ENCODE results near the gene GDPD5.

The GDPD5 gene

DNA sequence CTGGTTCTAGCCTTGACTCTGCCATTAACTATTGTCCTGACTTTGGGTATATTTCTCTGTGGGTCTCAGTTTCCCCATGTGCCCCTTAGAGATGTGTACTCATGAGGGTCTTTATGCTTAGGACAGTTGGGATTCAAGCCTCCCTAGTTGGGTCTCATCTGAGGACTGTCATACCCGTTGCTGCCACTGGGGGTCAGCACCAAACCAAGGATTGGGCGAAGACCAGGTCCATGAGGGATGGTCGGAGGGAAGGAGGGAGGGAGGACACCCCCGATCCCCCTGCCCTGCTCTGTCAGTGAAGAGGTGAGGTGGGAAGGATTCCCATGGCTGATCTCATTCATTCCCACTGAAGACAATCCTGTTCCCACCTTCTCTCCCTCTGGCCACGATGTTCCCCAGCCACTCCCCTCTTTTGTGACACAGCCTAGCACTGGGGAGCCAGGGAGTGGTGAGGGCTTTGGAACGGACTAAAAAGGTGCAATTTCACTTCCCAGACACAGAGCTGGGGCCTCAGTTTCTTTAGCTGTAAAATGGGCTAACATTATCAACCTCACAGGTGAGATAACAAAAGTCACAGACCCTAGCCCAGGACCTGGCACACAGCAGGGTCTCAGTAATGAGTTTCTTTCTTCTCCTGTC lies 80.3 kb downstream of the GDPD5 start:
- peak; percentile 68 to 82 (median 78) for DNase-seq

- DNase-seq: no peak
Observed at GRCh38 chr11:75443043-75443442, 82.7 kb downstream of the GDPD5 start.

GRCh38 chr11:75442161-75442885 lies 83.4 kb downstream of the GDPD5 start:
- no peak for DNase-seq

DNA sequence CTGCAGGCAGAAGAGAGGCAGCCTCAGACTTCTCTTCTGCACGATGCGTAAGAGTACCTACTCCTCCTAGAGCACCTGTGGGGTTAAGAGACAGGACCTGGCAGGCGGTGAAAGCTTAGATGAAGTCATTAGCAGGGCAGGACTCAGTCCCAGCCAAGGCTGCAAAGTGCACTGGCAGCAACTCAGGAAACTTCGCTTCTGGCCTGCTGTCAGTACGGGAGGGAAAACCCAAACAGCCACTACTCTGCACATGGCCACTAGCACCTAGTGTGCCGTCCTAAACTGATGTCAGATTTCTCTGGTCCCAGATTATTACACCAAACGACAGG lies 84.0 kb downstream of the GDPD5 start:
- no peak for DNase-seq

DNA sequence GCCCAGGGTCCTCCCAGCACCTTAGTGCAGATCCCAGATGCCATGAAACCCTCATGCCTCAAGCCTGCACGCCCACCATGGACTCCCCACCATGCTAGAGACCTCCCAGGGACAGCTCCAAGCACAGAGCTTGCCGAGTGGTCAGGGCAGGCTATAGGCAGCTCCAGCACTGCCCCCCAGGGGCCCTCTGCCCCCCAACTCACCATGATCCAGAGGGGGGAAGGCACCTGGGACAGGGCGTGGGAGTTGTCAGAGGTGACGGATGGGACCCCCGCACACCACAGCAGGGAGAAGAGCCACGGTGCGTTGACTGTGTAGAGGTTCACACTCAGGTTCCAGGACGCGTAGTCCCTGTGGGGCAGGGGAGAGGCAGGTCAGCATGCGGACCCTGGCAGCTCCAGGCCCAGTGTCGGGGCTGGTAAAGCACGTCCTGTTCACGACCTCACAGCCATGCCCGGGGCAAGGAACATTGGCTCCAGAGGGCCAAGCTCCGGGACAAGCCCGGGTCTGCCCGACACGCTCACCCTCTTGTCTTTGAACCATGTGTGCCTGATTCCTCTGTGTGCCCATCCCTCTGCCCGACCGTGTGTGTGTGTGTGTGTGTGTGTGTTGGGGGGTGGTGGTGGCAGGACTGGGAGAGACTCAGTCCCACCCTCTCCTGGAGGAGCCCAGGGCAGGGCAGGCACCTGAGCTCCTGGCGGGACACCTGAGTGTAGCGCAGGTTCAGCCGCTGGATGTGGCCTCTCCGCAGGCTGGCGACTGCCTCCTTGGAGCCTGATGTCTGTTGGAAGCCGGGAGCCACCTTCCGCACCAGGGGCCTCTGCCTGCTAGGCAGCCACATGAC lies 84.6 kb downstream of the GDPD5 start:
- no peak for DNase-seq

GRCh38 chr11:75439495-75440120 lies 86.1 kb downstream of the GDPD5 start:
- DNase-seq: no peak

DNA sequence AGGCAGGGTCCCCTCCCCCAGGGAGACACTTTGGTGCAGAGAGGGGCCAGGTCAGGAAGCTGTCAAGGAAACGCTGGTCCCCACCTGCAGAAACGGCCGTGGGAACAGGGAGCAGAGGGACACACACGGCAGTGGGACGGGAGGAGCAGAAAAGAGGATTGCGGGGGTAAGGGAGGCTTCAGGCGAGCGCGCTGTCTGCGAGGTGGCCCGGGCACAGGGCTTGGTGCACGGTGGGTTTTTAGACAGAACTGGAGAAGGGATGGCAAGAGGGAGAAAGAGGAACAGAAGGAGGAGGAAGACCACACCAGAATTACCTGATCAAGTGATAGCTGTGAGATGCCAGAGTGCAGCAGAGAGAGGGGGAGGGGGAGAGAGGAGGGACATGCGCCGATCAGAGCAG lies 86.7 kb downstream of the GDPD5 start:
- no peak for DNase-seq

GRCh38 chr11:75437966-75438659 lies 87.6 kb downstream of the GDPD5 start:
- DNase-seq: no peak

DNA sequence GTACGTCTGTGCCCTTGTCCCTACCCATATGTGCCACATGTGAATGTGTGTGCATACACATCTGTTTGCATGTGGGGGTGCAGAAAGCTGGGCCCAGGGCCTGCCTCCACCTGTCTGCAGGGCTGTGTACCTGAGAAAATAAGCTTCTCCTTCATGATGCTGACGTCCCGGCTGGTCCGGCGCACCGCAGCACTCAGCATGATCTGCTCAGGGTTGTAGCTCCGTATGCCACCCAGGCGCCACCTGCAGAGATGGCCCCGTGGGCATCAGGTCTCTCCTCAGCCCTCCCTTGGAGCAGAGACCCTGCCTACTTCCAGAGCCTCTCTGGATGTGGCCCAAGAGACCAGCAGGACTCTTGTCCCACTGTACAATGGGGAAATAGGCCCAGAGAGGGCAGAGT lies 88.9 kb downstream of the GDPD5 start:
- DNase-seq: no peak

- no peak for DNase-seq
Observed at GRCh38 chr11:75435571-75435925, 90.2 kb downstream of the GDPD5 start.

- no peak for DNase-seq
Observed at GRCh38 chr11:75434886-75435570, 90.7 kb downstream of the GDPD5 start.

DNA sequence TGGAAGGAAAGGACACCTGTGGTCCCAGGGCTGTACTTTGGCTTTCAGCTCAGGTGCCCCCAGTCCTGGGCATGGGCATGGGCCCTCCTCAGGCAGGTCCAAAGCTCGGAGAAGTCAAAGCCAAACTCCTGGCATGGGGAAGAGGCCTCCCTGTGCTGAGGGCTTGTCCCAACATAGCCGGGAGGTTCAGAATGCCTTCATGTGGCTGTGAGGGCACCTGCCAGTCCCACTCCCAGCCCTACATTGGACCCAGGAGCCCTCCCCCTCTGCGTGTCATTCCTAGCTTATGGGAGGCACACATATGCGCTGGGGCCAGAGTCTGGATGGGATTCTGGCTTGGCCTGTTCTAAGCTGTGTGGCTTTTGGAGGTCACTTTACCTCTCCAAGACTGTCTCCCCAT lies 91.7 kb downstream of the GDPD5 start:
- DNase-seq: no peak

- DNase-seq: no peak
Observed at GRCh38 chr11:75433443-75433842, 92.3 kb downstream of the GDPD5 start.

DNA sequence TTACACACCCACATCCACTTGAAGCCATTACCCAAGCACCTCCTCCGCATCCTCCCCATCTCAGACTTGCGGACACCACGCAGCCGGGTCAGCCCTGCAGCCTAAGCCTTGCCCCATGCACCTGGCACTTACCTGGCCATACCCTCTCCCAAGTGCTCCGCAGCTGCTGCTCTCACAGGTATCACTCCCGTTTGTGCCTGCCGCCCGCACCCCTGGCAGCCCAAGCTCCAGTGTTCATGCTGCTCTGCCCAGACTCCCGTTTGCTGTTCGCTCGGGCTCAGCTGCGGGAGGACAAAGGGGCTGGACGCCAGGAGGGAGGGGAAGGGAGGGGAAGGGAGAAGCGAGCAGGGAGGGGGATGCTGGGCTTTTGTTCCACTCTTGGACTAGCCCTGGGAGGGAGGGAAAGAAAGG lies 92.8 kb downstream of the GDPD5 start, which contains the start of gene KLHL35:
KLHL35 (minus strand) TSS at position 293 of the 411 bp plus-strand sequence. CDS start 2,574 bp downstream, outside the sequence.
- DNase-seq: no peak

DNA sequence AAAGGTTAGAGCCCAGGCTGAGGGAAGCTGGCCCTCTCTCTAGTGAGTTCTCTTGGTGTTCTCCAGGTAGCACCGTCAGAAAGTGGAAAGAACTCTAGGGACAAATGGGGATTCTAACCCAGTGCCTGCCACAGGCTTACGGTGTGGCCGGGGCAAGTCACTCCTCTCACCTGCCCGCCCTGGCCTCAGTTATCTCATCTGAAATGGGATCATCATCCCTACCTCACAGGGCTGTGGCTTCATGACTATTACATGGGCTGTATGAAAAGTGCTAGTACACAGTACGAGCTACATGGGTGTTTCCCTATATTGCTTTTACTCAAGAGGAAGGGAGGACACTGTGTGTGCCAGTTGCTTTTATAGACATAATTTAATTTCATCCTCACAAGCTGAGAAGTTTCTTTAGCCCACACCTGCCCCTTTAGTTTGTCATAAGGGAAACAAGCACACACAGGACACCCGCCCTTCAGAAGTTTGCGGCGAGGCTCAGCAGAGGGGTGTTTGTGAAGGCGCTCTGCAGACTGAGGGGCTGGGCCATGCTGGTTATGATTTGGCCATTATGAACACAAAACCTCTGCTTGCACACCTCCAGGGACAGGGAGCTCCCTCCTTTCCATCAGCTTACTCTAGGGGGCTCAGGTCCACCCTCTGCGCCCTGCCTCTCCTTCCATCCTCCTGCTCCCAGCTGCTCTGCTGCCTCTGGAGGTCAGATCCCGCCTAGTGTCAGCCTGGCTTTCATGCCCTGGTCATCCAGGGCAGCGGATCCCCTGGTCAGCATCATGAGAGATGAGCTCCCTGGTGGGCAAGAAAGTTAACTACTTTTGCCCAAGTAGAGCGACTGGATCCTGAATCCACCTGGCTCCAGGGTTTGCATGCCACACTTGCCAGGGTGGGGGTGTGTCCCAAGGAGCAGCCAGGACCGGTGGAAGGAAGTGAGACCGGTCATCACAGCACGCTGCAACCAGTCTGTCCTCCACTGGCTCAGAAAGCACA lies 93.9 kb downstream of the GDPD5 start:
- no peak for DNase-seq

- no peak for DNase-seq
Observed at GRCh38 chr11:75430714-75431532, 94.8 kb downstream of the GDPD5 start.

DNA sequence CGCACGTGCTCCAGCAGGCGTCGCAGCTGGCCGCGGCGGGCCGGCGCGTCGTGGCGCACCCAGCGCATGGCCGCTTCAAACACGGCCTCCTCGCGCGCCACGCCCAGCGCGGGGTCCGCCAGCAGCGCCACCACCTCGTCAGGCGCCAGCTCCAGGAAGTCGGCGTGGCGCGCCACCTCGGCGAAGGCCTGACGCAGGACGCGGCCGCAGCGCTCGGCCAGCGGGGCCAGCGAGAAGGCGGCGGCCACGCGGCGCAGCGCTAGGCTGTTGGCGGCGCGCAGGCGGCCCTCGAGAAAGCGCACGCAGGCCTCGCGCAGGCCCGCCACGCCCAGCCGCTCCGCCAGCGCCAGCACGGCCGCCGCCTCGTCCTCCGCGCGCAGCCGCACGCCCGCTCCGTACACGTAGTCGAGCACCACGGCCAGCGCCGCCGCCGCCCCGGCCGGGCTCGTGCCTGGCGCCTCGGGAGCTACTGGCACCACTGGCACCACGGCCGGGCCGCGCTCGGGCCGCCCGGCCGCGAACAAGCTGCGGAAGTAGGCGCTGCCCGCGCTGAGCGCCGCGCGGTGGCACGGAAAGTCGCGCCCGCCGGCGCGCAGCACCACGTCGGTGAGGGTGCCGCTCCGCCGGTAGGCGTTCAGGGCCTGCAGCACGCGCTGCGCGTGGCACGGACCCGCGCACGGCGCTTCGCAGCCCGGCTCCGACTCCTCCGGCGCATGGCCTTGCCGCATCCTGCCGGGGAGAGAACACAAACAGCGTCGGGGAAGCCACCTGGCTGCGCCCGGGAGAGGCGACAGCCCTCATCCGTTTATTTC lies 95.6 kb downstream of the GDPD5 start:
- DNase-seq: peak; percentile 79 to 93 (median 83)

DNA sequence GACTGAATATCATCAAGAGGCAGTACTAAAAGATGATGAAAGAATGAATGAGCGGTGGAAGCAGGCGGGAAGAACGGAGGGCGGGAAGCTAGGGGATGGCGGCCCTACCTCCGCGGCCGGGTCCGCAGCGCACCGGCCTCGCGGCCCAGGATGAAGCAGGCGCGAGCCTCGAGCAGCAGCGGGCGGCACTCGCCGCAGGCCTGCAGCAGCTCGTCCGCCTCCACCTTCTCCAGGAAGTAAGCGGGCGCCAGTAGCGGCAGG lies 96.2 kb downstream of the GDPD5 start:
- no peak for DNase-seq

- DNase-seq: no peak
Observed at GRCh38 chr11:75428989-75429640, 96.6 kb downstream of the GDPD5 start.

Measured in suppressor macrophage (primary cell).